Measurements from ENCODE around the gene CMAS. TPM values are rescaled to one million over a fixed set of nuclear protein-coding genes. Genes with fewer than 3 reads are reported as not detected.
"Not testable (repeated sequence)": the region's sequence is repeated elsewhere in the genome, so short reads cannot be mapped to it uniquely, and the experiment has no call there.

Gene CMAS
- total RNA-seq, 1 experiment from 2014 or later, result 62.4 TPM

GRCh38 chr12:22056607-22057006 is 10.6 kb downstream of the CMAS start:
- no peak overlapping the region for H3K4me3 ChIP-seq (ENCODE audit: insufficient read depth, low read depth, low read length)
- no peaks in the 10 kb centered on the region for H3K27me3 ChIP-seq (ENCODE audit: control insufficient read depth, insufficient read depth, low read length)
- peaks cover 8% of the 10 kb centered on the region for H3K36me3 ChIP-seq (replicated peaks; ENCODE audit: control insufficient read depth, insufficient read depth, low read length)
- DNase-seq, result no peak

GRCh38 chr12:22059976-22060647 is 14.1 kb downstream of the CMAS start:
- H3K36me3 ChIP-seq (replicated peaks; ENCODE audit: control insufficient read depth, insufficient read depth, low read length), result peaks cover 10% of the 10 kb centered on the region

GRCh38 chr12:22064968-22065367 is 18.9 kb downstream of the CMAS start:
- H3K27me3 ChIP-seq (ENCODE audit: control insufficient read depth, insufficient read depth, low read length), result no peaks in the 10 kb centered on the region
- no peak overlapping the region for H3K4me3 ChIP-seq (ENCODE audit: insufficient read depth, low read depth, low read length)
- DNase-seq, result no peak
- H3K36me3 ChIP-seq (replicated peaks; ENCODE audit: control insufficient read depth, insufficient read depth, low read length), result peaks cover 2% of the 10 kb centered on the region

More at GRCh38 chr12:22059976-22060647, 14.1 kb downstream of the CMAS start:
- no peak for DNase-seq
- Histone ChIP-seq H3K27me3 (ENCODE audit: control insufficient read depth, insufficient read depth, low read length) (no peaks in the 10 kb centered on the region), H3K4me3 (ENCODE audit: insufficient read depth, low read depth, low read length) (no peak overlapping the region)

GRCh38 chr12:22066310-22066709 is 20.3 kb downstream of the CMAS start:
- H3K27me3 ChIP-seq (ENCODE audit: control insufficient read depth, insufficient read depth, low read length), result no peaks in the 10 kb centered on the region
- DNase-seq, result no peak
- H3K4me3 ChIP-seq (ENCODE audit: insufficient read depth, low read depth, low read length), result no peak overlapping the region
- peaks cover 2% of the 10 kb centered on the region for H3K36me3 ChIP-seq (replicated peaks; ENCODE audit: control insufficient read depth, insufficient read depth, low read length)

- Histone ChIP-seq H3K27me3 (ENCODE audit: control insufficient read depth, insufficient read depth, low read length) (no peaks in the 10 kb centered on the region), H3K36me3 (replicated peaks; ENCODE audit: control insufficient read depth, insufficient read depth, low read length) (peaks cover 2% of the 10 kb centered on the region), H3K4me3 (ENCODE audit: insufficient read depth, low read depth, low read length) (no peak overlapping the region)
- DNase-seq, result no peak
Measured at GRCh38 chr12:22069851-22070250, 23.8 kb downstream of the CMAS start.

GRCh38 chr12:22082190-22082701 is 36.2 kb downstream of the CMAS start:
- peak; percentile 34 for DNase-seq
- no peaks in the 10 kb centered on the region for H3K27me3 ChIP-seq (ENCODE audit: control insufficient read depth, insufficient read depth, low read length)

GRCh38 chr12:22083167-22083566 is 37.1 kb downstream of the CMAS start:
- Histone ChIP-seq H3K36me3 (replicated peaks; ENCODE audit: control insufficient read depth, insufficient read depth, low read length) (no peaks in the 10 kb centered on the region), H3K4me3 (ENCODE audit: insufficient read depth, low read depth, low read length) (no peak overlapping the region), H3K27me3 (ENCODE audit: control insufficient read depth, insufficient read depth, low read length) (no peaks in the 10 kb centered on the region)
- DNase-seq, result no peak

More at GRCh38 chr12:22082190-22082701, 36.2 kb downstream of the CMAS start:
- Histone ChIP-seq H3K36me3 (replicated peaks; ENCODE audit: control insufficient read depth, insufficient read depth, low read length) (no peaks in the 10 kb centered on the region), H3K4me3 (ENCODE audit: insufficient read depth, low read depth, low read length) (no peak overlapping the region)

GRCh38 chr12:22084852-22085251 is 38.8 kb downstream of the CMAS start:
- H3K4me3 ChIP-seq (ENCODE audit: insufficient read depth, low read depth, low read length), result no peak overlapping the region
- no peak for DNase-seq
- H3K36me3 ChIP-seq (replicated peaks; ENCODE audit: control insufficient read depth, insufficient read depth, low read length), result no peaks in the 10 kb centered on the region
- H3K27me3 ChIP-seq (ENCODE audit: control insufficient read depth, insufficient read depth, low read length), result no peaks in the 10 kb centered on the region

GRCh38 chr12:22088886-22089285 is 42.9 kb downstream of the CMAS start:
- H3K4me3 ChIP-seq (ENCODE audit: insufficient read depth, low read depth, low read length), result no peak overlapping the region
- no peaks in the 10 kb centered on the region for H3K36me3 ChIP-seq (replicated peaks; ENCODE audit: control insufficient read depth, insufficient read depth, low read length)
- DNase-seq, result no peak
- H3K27me3 ChIP-seq (ENCODE audit: control insufficient read depth, insufficient read depth, low read length), result no peaks in the 10 kb centered on the region

- Histone ChIP-seq H3K36me3 (replicated peaks; ENCODE audit: control insufficient read depth, insufficient read depth, low read length) (no peaks in the 10 kb centered on the region), H3K4me3 (ENCODE audit: insufficient read depth, low read depth, low read length) (no peak overlapping the region), H3K27me3 (ENCODE audit: control insufficient read depth, insufficient read depth, low read length) (no peaks in the 10 kb centered on the region)
- no peak for DNase-seq
Measured at GRCh38 chr12:22089486-22089885, 43.5 kb downstream of the CMAS start.

GRCh38 chr12:22099062-22099461 is 53.0 kb downstream of the CMAS start:
- not testable (repeated sequence) for DNase-seq

GRCh38 chr12:22100958-22101748 is 55.1 kb downstream of the CMAS start:
- Histone ChIP-seq H3K4me3 (ENCODE audit: insufficient read depth, low read depth, low read length) (no peak overlapping the region), H3K27me3 (ENCODE audit: control insufficient read depth, insufficient read depth, low read length) (no peaks in the 10 kb centered on the region), H3K36me3 (replicated peaks; ENCODE audit: control insufficient read depth, insufficient read depth, low read length) (no peaks in the 10 kb centered on the region)
- DNase-seq, result peak; percentile 38

More at GRCh38 chr12:22099062-22099461, 53.0 kb downstream of the CMAS start:
- not testable (repeated sequence) for H3K4me3 ChIP-seq (ENCODE audit: insufficient read depth, low read depth, low read length); H3K36me3 ChIP-seq (replicated peaks; ENCODE audit: control insufficient read depth, insufficient read depth, low read length); H3K27me3 ChIP-seq (ENCODE audit: control insufficient read depth, insufficient read depth, low read length)

- no peaks in the 10 kb centered on the region for H3K27me3 ChIP-seq (ENCODE audit: control insufficient read depth, insufficient read depth, low read length)
- no peak for DNase-seq
- no peaks in the 10 kb centered on the region for H3K36me3 ChIP-seq (replicated peaks; ENCODE audit: control insufficient read depth, insufficient read depth, low read length)
- H3K4me3 ChIP-seq (ENCODE audit: insufficient read depth, low read depth, low read length), result no peak overlapping the region
Measured at GRCh38 chr12:22101749-22102243, 55.8 kb downstream of the CMAS start.

- no peak overlapping the region for H3K4me3 ChIP-seq (ENCODE audit: insufficient read depth, low read depth, low read length)
Measured at GRCh38 chr12:22103418-22103817, 57.4 kb downstream of the CMAS start.

GRCh38 chr12:22105542-22105941 is 59.5 kb downstream of the CMAS start:
- no peaks in the 10 kb centered on the region for H3K36me3 ChIP-seq (replicated peaks; ENCODE audit: control insufficient read depth, insufficient read depth, low read length)
- no peak for DNase-seq
- H3K4me3 ChIP-seq (ENCODE audit: insufficient read depth, low read depth, low read length), result no peak overlapping the region
- no peaks in the 10 kb centered on the region for H3K27me3 ChIP-seq (ENCODE audit: control insufficient read depth, insufficient read depth, low read length)

More at GRCh38 chr12:22103418-22103817, 57.4 kb downstream of the CMAS start:
- DNase-seq, result no peak
- Histone ChIP-seq H3K36me3 (replicated peaks; ENCODE audit: control insufficient read depth, insufficient read depth, low read length) (no peaks in the 10 kb centered on the region), H3K27me3 (ENCODE audit: control insufficient read depth, insufficient read depth, low read length) (no peaks in the 10 kb centered on the region)

Measured in H7 (cell line).